ENCODE results near the gene TRABD2B. TPM values are rescaled to one million over a fixed set of nuclear protein-coding genes. Genes with fewer than 3 reads are reported as not detected.

Gene TRABD2B
- total and polyA plus RNA-seq, 4 donors = 0.28 to 2.6 (median 1.3) TPM

DNA sequence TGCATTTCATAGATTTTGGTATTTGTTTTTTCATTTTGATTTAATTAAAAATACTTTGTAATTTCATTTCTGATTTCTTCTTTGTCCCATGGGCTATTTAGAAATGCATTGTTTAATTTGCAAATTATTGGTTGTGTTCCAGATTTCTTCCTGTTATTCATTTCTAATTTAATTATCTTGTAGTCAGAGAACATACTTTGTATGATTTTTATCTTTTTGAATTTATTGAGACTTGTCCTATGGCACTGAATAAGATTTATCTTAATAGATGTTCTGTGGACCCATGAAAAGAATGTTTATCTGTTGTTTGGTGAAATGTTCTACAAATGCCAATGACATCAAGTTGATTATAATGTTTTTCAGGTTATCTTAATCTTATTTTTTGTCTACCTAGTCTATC lies 16.1 kb upstream of the TRABD2B start:
- Histone ChIP-seq H3K4me1 (ENCODE audit: control insufficient read depth in 4 of 4, insufficient read depth in 4 of 4, low read length in 3 of 4) (no peaks in the 10 kb centered on the region), H3K9me3 (ENCODE audit: control insufficient read depth in 4 of 4, low read length in 3 of 4) (no peaks in the 10 kb centered on the region), H3K4me3 (ENCODE audit: low read depth in 1 of 3, low read length in 3 of 3) (no peak overlapping the region), H3K27me3 (ENCODE audit: control insufficient read depth in 4 of 4, insufficient read depth in 4 of 4, low read length in 3 of 4) (no peaks in the 10 kb centered on the region), H3K27ac (ENCODE audit: low read depth in 1 of 2, low read length in 2 of 2) (no peak overlapping the region), H3K36me3 (ENCODE audit: control insufficient read depth in 4 of 4, insufficient read depth in 3 of 4, low read depth in 1 of 4, low read length in 3 of 4) (no peaks in the 10 kb centered on the region), H3K9ac (ENCODE audit: low read depth in 1 of 2, low read length in 2 of 2) (no peak overlapping the region)
- TF ChIP-seq TAF1 (conservative IDR thresholded peaks at IDR 0.05) = no peak
- TF ChIP-seq JUND (IDR thresholded peaks at IDR 0.05) = no peak
- no peak for TF ChIP-seq EGR1 (IDR thresholded peaks at IDR 0.05; ENCODE audit: low read depth in 2 of 2)
- no peak for TF ChIP-seq HNF4G (IDR thresholded peaks at IDR 0.05)
- no peak for DNase-seq (ENCODE audit: low spot score)

DNA sequence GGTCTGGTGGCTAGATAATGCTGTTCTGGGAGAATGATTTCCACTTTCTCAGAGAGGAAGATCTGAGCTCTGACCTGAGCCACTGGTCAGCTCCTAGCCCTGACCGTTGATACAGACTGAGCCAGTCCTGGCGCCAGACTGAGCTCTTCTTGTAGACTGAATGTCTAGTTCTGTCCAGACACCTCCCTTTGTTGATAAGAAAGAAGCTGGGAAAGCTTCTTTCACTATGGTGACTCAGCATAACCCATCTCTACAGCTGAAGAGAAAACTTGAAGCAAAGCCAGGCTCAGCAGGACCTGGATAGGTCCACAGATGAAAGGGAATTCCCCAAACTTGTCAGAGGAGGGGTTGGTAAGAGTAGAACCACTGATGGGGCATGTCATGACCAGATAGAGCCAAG lies 9.9 kb upstream of the TRABD2B start:
- TF ChIP-seq FOXA1 (IDR thresholded peaks at IDR 0.05) (no peak), FOXA2 (IDR thresholded peaks at IDR 0.05) (no peak), GABPA (IDR thresholded peaks at IDR 0.05 in 1 of 2, conservative IDR thresholded peaks at IDR 0.05 in 1 of 2) (no peak)
- H3K9ac ChIP-seq (ENCODE audit: low read depth in 1 of 2, low read length in 2 of 2) = no peak overlapping the region
- H3K27me3 ChIP-seq (ENCODE audit: control insufficient read depth in 4 of 4, insufficient read depth in 4 of 4, low read length in 3 of 4) = no peaks in the 10 kb centered on the region
- no peak overlapping the region for H3K4me3 ChIP-seq (ENCODE audit: low read depth in 1 of 3, low read length in 3 of 3)
- no peaks in the 10 kb centered on the region for H3K36me3 ChIP-seq (ENCODE audit: control insufficient read depth in 4 of 4, insufficient read depth in 3 of 4, low read depth in 1 of 4, low read length in 3 of 4)
- 79% methylated on average over 2 of the region's 2 CpGs for WGBS
- no peak overlapping the region for H3K27ac ChIP-seq (ENCODE audit: low read depth in 1 of 2, low read length in 2 of 2)
- no peak for DNase-seq (ENCODE audit: low spot score)
- H3K9me3 ChIP-seq (ENCODE audit: control insufficient read depth in 4 of 4, low read length in 3 of 4) = no peaks in the 10 kb centered on the region
- no peaks in the 10 kb centered on the region for H3K4me1 ChIP-seq (ENCODE audit: control insufficient read depth in 4 of 4, insufficient read depth in 4 of 4, low read length in 3 of 4)

DNA sequence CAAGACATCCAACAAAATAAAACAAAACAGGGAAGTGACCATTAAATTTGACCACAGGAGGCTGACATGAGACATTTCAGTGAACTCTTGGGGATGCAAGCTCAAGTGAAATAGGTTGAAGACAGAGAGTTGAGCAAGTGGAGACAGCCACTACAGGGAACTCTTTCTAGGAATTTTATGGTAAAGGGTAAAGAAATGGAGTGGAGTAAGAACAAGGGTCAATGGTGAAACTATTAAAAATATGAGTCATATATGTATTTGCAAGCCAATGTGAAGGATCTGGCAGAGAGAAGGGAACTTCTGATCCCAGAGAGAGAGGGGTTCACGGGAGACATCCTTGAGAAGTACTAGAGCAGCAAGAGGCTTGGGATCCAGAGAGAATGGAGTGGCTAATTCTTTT lies 9.1 kb upstream of the TRABD2B start:
- Histone ChIP-seq H3K9me3 (ENCODE audit: control insufficient read depth in 4 of 4, low read length in 3 of 4) (no peaks in the 10 kb centered on the region), H3K27me3 (ENCODE audit: control insufficient read depth in 4 of 4, insufficient read depth in 4 of 4, low read length in 3 of 4) (no peaks in the 10 kb centered on the region), H3K4me1 (ENCODE audit: control insufficient read depth in 4 of 4, insufficient read depth in 4 of 4, low read length in 3 of 4) (no peaks in the 10 kb centered on the region), H3K9ac (ENCODE audit: low read depth in 1 of 2, low read length in 2 of 2) (no peak overlapping the region), H3K4me3 (ENCODE audit: low read depth in 1 of 3, low read length in 3 of 3) (no peak overlapping the region), H3K27ac (ENCODE audit: low read depth in 1 of 2, low read length in 2 of 2) (no peak overlapping the region), H3K36me3 (ENCODE audit: control insufficient read depth in 4 of 4, insufficient read depth in 3 of 4, low read depth in 1 of 4, low read length in 3 of 4) (no peaks in the 10 kb centered on the region)
- 95% methylated on average over 1 of the region's 1 CpG for WGBS
- no peak for DNase-seq (ENCODE audit: low spot score)
- TF ChIP-seq NR2F2 (IDR thresholded peaks at IDR 0.05) = no peak
- TF ChIP-seq, protein P1, sequence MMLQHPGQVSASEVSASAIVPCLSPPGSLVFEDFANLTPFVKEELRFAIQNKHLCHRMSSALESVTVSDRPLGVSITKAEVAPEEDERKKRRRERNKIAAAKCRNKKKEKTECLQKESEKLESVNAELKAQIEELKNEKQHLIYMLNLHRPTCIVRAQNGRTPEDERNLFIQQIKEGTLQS (IDR thresholded peaks at IDR 0.05) = no peak
- no peak for TF ChIP-seq TAF1 (conservative IDR thresholded peaks at IDR 0.05)
- no peak for TF ChIP-seq YY1 (IDR thresholded peaks at IDR 0.05)
- TF ChIP-seq, protein P2, sequence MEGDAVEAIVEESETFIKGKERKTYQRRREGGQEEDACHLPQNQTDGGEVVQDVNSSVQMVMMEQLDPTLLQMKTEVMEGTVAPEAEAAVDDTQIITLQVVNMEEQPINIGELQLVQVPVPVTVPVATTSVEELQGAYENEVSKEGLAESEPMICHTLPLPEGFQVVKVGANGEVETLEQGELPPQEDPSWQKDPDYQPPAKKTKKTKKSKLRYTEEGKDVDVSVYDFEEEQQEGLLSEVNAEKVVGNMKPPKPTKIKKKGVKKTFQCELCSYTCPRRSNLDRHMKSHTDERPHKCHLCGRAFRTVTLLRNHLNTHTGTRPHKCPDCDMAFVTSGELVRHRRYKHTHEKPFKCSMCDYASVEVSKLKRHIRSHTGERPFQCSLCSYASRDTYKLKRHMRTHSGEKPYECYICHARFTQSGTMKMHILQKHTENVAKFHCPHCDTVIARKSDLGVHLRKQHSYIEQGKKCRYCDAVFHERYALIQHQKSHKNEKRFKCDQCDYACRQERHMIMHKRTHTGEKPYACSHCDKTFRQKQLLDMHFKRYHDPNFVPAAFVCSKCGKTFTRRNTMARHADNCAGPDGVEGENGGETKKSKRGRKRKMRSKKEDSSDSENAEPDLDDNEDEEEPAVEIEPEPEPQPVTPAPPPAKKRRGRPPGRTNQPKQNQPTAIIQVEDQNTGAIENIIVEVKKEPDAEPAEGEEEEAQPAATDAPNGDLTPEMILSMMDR (IDR thresholded peaks at IDR 0.05; ENCODE audit: low read depth, low read length, missing input control) = no peak

DNA sequence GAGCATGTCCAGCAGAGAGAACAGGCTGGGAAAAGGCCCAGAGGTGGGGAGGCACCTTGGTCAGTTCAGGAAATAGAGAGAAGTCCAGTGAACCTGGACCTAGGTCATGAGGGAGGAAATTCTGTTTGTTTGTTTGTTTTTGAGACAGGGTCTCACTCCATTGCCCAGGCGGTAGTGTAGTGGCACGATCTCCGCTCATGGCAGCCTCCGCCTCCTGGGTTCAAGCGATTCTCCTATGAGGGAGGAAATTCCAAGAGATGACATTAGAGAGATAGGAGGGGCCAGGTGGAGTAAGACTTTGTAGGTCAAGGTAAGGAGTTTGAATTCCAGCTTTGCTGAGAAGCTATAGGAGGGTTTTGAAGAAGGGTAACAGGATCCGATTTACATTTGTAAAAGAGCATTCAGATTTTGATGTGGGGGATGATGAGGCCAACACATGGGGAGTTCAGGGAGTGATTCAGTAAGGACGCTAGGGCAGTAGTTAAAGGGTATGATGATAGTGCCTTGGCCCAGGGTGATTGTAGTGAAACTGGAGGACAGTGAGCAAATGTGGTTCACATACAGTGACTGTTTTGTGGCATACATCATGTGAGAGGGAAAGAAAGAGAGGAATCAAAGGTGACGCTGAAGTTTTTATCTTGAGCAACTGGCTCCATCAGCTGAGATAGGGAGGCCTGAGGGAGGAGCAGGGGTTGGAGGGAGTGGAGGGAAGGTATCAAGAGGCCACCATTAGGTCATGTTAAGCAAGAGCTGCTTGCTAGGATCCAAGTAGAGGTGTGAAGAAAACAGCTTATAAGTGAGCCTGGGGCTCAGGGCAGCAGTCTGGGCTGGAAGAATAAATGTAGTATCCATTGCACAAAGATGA lies 8.3 kb upstream of the TRABD2B start:
- TF ChIP-seq FOXA2 (IDR thresholded peaks at IDR 0.05) = no peak
- TF ChIP-seq, protein P1 (IDR thresholded peaks at IDR 0.05) = no peak
- Histone ChIP-seq H3K4me1 (ENCODE audit: control insufficient read depth in 4 of 4, insufficient read depth in 4 of 4, low read length in 3 of 4) (no peaks in the 10 kb centered on the region), H3K9ac (ENCODE audit: low read depth in 1 of 2, low read length in 2 of 2) (no peak overlapping the region), H3K4me3 (ENCODE audit: low read depth in 1 of 3, low read length in 3 of 3) (no peak overlapping the region), H3K9me3 (ENCODE audit: control insufficient read depth in 4 of 4, low read length in 3 of 4) (no peaks in the 10 kb centered on the region), H3K27ac (ENCODE audit: low read depth in 1 of 2, low read length in 2 of 2) (no peak overlapping the region), H3K36me3 (ENCODE audit: control insufficient read depth in 4 of 4, insufficient read depth in 3 of 4, low read depth in 1 of 4, low read length in 3 of 4) (no peaks in the 10 kb centered on the region), H3K27me3 (ENCODE audit: control insufficient read depth in 4 of 4, insufficient read depth in 4 of 4, low read length in 3 of 4) (no peaks in the 10 kb centered on the region)
- 94% methylated on average over 8 of the region's 8 CpGs for WGBS
- DNase-seq (ENCODE audit: low spot score) = no peak
